HUDEP-2 (cell line): ENCODE results near the gene PAX8.

Source experiments
- DNase-seq, 76 experiments: peaks; one replicate each; lab custom pipeline; 2025; ENCODE audit not compliant: unreplicated experiment in 76 of 76; lab: John Stamatoyannopoulos, UW

The PAX8 gene

DNA sequence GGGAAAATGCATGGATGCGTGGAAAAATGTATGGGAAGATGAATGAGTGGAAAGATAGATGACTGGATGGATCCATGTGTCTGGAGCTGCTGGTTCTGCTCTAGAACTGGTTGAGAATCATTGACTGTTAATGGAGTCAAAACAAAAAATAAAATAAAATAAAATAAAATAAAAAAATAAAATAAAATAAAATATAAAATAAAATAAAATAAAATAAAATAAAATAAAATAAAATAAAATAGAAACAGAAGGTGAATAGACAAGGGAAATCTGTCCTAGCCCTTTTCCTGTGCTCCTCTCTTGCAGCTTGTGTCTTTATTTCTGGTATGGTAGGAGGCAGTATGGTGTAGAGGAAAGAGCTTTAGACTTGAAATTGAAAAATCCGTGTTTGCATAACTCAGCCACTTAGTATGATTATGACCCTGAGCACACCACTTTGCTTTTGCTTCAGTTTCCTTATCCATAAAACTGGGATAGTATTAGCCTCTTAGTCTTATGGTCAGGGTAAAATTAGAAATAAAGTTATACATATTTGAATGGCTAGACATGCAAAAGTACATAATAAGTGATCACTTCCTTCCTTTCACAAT lies 54.0 kb downstream of the PAX8 start:
- no peak for DNase-seq

DNA sequence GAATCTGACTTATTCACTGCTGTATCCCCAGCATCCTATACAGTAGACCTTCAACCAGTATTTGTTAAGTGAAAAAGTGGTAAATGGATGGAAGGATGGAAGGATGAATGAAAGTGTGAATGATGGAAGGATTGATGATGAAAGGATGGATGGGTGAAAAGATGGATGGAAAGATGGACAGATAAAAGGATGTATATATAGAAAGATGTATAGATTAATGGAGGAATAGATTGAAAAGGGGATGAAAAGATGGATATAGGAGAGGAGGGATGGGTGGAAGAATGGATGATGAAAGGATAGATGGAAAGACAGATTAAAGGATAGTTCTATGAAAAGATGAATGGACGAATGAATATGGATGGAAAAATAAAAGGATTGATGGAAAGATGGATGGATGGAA lies 54.9 kb downstream of the PAX8 start:
- no peak for DNase-seq

DNA sequence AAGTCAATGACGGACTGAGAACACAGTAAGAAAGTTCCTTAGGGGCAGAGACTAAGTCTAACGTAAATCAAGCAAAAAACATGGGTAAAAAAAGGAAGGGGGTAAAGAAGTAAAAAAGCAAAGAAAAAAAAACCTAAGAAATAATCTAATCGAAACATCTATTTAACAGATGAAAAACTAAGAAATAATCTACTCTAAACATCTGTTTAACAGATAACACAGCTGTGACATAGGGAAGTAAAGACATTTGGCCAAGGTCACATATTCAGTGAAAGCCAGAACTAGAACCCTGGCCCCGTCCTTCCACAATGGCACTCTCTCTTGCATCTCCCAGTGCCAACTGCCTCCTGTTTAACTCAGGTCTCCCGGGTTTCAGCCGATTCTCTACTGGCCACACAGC lies 56.9 kb downstream of the PAX8 start:
- DNase-seq = no peak

DNA sequence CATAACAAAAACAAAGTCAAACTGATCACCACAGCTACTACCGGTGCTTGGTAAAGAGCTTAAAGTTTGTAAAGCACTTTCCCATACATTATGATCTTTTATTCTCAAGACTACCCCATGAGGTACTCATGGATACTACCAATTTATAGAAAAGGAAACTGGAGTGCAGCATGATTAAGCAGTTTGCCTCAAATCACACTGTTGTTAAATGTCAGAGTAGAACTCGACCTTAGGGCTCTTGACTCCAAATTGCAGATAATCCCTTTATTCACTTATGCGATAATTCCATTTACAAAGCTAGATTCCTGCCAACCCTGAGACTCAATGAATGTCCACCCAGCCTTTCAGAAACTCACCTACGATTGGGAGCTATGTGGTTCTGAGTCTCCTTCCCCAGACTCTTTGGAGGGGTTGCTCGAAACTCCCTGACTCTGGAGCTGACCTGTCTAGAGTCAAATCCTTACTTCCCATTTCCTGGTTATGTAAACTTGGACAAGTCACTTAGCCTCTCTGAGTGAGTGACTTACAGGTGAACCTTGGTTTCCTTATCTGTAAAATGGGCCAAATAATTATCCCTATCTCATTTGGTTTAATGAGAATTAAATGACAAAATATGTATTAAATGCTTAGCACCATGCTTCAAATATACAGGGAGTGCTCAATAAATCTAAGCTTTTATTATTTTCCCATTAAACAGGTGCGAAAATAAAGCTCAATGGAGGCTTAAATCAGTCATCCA lies 57.6 kb downstream of the PAX8 start:
- DNase-seq = no peak

DNA sequence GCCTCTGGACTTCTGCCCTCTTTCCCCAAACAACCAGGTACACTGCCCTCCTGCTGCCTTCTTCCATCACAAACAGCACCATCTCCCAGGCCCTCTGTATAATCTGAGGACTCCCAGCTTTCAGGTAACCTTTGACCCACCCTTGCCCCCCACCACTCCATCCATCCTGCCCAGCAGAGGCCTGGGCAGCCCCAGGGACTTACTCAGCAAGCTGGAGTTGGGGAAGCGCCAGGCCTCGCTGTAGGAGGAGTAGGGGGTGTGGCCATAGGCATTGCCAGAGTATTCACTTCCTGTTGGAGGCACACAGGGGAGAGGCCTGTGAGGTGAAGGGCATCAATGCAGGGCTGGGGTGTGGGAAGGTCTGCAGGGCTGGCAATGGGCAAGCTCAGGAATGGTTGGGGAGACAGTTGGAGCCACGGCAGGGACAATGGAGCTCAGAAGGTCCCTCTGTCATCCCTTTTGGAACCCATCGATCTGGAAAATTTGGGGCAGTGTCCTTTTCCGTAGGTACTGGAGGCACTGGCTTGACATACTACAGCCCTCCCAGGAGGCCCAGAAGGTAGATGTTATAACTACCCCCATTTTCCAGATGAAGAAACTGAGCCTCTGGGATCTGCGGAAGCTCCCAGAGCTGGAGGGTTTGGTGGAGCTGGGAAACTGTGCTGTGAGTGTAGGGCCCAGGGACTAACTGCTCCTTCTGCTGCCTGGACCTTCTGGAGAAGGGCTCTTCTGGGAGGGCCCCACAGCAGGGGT lies 58.7 kb downstream of the PAX8 start:
- peak in 49 of 76 experiments; percentile 3 to 53 (median 20) for DNase-seq

DNA sequence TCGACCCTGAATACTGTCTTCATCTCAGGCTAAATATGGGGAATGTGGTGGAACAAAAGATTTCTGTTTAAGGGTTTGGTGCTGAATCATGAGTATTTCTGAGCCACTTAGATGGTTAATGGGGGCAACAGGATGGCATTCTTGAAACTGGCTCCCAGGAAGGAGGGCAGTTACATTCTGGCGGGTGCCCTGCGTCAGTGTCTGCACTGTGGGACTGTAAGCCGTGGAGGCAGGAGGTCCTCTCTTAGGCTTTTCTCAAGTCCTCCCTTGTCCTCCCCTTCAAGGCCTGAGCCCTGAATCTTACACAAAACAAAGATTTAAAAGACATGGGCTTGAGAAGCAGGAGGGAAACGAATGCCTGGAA lies 59.2 kb downstream of the PAX8 start:
- no peak for DNase-seq

DNA sequence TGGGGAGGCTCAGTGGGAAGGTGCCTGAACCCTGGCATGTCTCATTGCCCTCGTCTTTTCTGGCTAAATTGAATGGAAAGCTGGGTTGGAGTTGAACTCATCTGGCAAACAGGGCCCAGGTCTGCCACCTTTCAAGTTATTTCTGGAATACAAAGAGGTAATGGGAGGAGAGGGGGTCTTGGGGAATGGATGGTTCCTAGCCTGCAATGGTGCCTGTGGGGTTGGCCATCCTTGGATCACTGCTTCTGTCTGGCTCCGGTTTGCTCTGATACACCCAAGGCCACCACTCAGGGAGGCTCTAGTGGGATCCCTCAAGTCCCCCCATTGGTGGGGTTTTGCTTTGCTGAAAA lies 59.7 kb downstream of the PAX8 start:
- DNase-seq = no peak

DNA sequence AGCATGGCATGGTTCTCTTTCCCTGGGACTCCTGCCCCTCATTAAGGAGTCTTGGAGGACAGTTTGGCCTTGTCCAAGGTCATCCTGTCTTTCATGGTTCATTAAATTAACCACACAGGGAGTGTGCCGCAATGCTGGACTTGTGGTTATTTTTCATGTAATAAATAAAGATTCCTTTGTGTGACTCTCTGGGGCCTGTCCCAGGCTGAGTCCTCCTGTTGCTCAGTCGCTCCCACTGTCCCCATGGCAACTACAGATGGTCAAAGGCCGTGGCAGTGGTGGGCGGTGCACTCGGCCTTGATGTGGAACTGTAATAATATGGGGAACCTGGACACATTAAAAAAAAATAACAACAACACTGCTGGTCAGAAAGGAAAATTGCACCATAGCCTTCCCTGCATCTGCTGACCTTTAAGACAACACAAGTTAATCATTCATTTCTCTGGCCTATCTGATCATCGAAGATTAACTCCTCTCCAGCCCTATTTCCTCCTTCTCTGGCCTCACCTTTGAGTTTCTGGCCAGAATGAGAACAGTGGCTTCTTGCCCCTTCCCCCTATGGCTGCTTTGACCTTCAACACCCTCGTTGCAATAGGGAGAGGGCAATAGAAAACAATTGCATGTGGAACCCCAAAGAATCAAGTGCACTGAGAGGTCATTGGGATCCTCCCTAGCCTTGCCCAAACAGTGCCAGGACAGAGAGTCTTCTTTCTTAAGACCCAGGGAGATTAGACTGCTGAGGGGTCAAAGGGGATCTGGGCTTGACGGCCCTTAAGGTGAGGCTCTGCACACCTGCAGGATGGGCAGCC lies 60.2 kb downstream of the PAX8 start:
- no peak for DNase-seq

DNA sequence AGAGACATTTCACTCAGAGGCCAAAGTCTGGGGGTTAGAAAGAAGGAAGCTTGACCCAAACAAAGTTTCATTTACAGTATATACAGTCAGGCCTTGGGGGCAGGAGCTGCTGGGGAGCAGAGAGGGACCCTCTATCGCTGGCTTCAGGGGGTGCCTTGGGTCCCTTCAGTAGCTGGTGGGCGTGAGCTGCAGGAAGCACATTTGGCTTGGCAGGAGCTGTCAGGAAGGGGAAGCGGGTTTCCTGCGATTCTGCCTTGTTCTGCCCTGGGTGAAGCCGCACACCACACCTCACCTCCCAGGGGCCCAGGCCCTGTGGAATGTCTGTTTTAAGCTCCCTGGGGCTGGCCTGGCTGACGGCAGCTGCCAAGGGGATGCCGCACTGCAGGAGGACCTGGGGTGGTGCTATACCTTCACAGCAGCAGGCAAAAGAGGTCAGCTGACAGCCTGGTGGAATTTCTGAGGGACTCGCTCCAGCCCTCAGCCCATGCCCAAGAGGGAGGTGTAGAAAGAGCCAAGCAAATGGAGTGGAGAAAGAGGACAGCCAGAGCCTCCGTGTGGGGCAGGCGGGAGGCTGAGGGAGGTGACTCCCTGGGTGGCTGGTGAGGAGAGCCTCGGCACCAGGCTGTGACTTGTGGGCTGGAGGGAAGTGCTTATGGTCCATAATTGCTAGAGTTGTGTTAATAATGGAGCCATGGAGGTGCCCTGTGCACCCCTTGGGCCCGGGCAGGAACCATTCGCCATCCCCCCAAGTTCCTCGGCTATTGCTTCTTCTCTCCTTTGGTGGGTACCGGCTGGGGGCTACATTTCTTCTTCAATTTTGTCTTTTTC lies 61.1 kb downstream of the PAX8 start:
- DNase-seq = no peak

DNA sequence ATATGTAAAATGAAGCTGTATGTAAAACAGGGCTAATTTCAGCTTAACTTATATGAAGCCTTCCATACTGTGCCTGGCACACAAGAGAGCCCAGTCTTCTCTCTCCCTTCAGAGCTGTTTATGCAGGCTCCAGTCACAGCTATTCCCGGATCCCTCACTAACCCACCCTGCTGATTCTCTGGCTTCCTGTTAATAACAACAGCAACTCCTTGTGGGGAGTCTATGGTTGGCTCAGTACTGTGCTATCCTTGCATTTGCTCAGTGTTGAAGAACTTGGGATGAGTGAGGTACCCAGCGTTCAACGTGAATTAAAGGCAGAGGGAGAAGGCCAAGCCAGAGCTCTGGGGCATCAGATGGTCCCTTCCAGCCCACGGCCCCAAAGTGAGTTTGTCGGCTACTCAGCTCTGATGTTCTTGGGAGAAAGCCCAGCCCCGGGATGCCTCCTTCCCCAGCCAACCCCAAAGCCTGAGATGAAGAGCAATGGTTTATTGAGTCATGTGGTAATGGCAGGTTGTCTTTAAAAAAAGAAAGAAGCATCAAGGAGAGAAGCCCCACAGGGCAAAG lies 61.7 kb downstream of the PAX8 start:
- no peak for DNase-seq

DNA sequence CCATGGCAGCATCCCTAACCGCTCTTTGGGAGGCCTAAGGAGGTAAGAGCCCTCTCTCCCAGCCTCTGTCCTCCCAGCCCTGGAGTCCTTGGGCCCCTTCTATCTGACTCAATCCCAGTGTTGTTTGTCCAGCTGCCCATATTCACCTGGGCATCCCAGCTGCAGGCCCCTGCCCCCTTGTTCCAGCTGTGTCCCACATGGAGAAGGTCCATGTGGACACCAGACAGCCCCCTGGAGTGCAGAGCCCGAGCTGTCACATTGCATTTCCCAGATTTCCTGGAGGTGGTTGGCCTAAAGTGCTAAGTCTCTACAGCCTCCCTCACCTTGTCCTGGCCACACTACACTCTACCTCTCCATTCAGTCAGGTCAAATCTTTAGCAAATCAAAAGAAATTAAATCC lies 62.4 kb downstream of the PAX8 start:
- DNase-seq = no peak

DNA sequence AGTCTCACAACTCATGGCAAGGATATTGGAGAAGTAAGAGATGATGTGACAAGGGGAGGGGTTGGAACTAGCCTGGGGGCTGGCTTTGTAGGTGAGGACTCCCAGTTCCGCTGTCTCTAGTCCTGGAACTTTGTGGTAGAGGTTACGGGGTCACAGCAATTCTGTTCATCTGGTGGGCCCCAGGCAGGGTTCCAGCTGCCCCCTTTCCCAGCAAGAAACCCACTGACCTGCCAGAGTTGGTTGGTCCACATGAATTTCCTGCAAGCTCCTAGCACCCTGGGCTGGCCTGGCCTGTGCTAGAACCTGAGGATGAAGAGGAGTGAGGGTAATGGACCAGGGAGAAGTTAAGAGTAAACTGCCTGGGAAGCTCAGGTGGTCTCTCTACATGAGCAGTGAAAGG lies 63.7 kb downstream of the PAX8 start:
- DNase-seq = no peak

DNA sequence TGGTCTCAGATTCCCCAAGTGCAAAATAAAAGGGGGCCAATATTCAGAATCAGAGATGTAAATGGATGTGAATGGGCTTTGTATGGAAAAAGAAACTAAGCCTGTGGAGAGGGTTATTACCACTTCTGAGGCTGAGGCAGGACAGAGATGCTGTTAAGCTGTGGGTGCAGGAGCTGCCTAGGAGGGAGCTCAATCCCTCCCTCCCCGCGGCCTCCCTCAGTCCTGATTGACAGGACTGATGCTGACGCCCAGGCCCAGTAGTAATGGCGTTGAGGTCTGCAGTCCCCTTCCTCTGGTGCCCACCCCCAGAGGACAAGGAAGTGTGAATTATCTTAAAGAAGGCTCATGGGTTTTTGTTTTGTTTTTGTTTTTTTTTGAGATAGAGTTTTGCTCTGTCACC lies 64.6 kb downstream of the PAX8 start:
- DNase-seq = no peak

DNA sequence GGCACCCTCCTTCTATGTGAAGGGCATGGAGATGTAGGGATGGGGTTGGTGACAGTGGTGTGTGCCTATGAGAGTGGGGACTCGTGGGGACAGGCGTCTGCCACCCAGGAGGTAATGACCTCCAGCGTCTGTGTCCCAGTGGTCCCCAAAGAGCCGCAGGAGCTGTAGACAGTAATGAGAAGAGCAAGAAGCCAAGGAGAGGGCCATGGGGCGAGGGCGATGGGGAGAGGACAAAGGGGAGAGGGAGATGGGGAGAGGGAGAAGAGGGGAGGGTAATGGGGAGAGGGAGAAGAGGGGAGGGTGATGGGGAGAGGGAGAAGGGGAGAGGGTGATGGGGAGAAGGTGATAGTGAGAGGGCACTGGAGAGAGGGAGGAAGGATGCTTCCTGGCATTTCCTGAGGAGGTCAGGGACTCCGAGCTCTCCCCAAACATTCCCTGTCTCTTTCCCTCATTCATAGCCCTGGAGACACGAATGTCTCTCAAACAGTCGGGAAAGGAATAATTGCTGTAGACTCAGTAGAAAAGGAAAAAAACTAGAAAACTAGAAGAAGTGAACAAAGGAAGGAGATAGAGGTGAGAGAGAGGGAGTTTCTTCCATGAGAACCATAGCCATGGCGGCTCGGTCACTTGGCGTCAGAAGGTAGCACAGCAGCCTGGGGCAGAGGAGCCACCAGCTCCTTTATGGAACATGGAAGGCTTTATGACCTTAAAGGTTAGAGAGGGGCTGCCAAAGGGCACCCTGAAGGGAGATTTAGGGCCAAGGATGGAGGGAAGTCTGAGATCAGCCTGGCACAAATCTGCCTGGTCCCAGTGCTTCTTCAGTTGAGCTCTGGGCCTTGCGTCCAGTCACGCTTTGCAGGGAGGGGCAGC lies 65.4 kb downstream of the PAX8 start:
- no peak for DNase-seq

DNA sequence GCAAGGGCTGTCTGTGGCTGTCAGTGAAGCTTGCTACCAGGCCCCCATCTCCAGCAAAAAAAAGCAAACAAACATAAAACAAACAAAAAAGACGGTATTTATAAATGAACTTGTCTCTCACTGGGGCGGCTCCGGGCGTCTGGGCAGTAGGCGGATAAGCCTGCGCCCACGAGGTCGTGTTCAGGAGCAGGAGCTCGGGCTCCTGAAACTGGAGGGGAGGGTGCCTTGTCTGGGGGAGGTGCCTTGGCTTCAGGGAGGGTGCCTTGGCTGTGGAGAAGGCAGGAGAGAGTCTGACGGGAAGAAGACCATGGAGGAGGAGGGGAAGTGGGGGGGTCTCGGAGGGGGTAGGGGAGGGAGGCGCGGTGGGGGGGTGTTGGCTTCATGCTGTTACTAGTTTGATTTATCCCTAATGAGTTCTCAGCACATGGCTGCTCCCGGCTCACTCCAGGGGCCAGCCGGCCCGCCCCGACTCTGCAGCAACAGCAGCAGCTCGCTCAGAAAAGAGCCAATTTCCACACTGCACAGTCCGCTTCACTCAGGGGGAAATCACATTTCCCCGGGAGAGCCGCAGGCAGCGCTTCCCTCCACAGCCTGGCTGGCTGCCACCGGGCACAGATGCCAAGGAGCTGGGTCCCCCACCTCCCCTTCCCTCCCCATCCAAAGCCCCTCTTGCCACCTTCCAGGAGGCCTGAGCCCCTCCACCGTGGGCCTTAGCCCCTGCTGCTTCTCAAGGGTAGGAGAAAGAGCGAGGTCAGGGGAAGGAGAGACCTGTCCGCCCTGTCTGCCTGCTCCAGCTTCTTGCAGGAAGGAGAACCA lies 66.3 kb downstream of the PAX8 start:
- DNase-seq = no peak

DNA sequence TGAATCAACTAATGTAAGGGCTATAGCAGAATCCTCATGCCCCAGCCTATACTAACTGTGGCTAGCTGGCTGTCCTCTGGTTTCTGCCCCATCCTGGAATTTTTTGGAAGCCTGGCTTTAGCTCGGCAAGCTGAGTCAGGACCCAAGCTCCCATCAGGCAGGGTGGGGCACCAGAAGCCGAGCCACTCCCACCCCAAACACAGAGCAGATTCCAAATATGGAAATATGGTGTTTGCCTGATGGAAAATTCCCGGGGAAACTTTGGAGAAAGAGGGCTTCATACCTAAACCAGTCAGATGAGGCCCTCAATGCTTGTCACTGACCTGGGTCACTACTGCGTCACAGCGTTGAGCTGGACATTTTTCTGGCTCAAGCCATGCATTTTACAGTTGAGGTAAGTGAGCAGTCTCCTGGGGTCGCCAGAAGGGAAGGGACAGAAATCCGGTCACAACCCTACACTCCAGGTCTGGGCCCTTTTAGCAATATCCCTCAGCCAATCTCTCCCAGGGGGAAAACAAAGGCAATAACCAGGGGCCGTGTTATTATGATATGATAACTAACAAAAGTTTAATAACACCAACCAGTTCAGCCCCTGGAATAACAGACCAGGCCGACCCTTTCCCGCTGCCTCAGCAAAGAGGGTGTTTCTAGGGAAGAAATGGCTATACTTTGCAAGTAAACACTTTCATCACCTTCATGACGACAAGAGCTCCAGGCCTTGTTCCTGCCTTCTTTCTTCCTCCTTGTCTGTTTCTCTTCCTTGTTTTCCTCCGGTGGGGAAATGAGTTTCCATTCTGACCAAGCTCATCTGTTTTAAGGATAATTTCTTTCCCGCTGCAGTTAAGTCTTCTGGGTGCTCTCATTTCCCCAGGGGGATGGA lies 67.3 kb downstream of the PAX8 start:
- no peak for DNase-seq

DNA sequence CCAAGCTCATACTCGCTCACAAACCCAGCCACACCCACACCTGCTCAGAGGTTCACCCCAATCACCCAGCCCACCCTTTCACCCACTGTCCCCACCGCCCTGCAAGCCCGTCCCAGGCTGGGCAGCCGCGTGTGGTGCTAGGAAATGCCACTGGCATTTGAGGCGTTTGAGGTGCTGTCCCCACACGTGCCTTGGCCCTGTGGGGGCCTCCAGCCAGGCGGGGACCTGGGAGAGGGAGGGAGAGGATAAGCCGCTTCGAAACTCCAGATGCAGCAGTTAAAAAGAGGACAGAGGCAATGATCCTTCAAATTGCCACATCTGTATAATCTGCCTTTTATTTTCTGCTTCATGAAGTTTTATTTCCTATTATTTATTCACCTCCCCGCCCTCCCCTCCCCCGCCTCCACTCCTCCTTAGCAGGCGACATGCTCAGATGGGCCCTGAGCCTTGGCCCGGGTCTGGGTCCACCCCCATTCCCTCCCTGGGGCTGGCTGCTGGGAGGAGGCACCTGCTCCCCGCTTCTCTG lies 69.0 kb downstream of the PAX8 start:
- no peak for DNase-seq
